ENCODE measurements around the gene LRG1.
"Not testable (repeated sequence)": the region's sequence is repeated elsewhere in the genome, so short reads cannot be mapped to it uniquely, and the experiment has no call there.

LRG1 gene

GRCh38 chr19:4533835-4534424 lies 5.9 kb downstream of the LRG1 start:
- H3K36me3 Mint-ChIP-seq (ENCODE audit: low read depth): no peaks in the 10 kb centered on the region
- H3K9me3 Mint-ChIP-seq: no peaks in the 10 kb centered on the region
- no peak overlapping the region for H3K4me3 Mint-ChIP-seq
- no peak overlapping the region for H3K27ac Mint-ChIP-seq
- peaks cover 16% of the 10 kb centered on the region for H3K27me3 Mint-ChIP-seq (ENCODE audit: low read depth)
- H3K4me1 Mint-ChIP-seq (ENCODE audit: low read depth): no peaks in the 10 kb centered on the region

DNA sequence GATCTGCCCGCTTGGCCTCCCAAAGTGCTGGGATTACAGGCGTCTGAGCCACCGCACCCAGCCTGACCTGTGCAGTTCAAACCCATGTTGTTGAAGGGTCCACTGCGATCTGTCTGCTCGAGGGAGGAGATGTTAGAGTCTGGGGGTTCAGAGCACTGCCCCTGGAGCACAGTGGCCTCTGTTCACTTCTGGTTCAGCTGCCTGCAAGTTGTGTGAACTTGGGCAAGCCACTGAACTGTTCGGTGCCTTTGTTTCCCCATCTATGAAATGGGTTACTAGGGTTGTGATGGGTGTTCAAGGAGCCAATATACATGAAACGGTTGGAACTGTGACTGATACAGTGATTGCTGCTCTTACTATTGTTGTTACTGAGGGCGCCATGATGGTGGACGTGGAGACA lies 6.5 kb downstream of the LRG1 start:
- H3K9me3 Mint-ChIP-seq: no peaks in the 10 kb centered on the region
- H3K27me3 Mint-ChIP-seq (ENCODE audit: low read depth): peaks cover 16% of the 10 kb centered on the region
- H3K36me3 Mint-ChIP-seq (ENCODE audit: low read depth): no peaks in the 10 kb centered on the region
- no peak overlapping the region for H3K4me3 Mint-ChIP-seq
- no peaks in the 10 kb centered on the region for H3K4me1 Mint-ChIP-seq (ENCODE audit: low read depth)
- H3K27ac Mint-ChIP-seq: no peak overlapping the region

DNA sequence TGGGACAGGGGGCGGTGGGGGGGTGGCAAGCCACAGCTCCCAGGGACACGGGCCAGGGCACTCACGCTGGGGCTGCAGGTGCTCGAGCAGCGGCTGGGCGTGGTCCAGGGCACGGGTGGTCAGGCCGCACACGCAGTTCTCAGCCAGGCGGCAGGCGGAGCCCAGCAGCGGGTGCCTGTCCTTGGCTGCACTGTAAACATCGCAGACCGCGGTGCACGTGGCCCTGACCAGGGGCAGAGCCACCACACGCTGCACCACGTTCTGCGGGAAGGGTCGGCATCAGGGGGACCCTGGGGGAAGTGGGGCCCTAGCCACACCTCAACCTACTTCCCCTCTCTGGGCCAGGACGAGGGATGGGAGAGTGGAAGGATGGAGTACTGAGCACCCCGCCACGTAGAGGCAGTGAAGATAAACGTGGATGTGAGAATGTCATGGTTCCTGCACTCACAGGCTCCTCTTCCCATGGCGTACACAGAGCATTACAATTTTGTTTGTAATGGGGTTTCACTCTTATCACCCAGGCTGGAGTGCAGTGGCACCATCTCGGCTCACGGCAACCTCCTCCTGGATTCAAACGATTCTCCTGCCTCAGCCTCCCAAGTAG lies 8.2 kb downstream of the LRG1 start:
- Mint-ChIP-seq H3K4me3 (no peak overlapping the region), H3K4me1 (ENCODE audit: low read depth) (no peaks in the 10 kb centered on the region), H3K27me3 (ENCODE audit: low read depth) (peaks cover 16% of the 10 kb centered on the region)

GRCh38 chr19:4529924-4530522 lies 9.8 kb downstream of the LRG1 start:
- Mint-ChIP-seq H3K9me3 (no peaks in the 10 kb centered on the region), H3K27ac (no peak overlapping the region)

More for the DNA sequence above, 8.2 kb downstream of the LRG1 start:
- Mint-ChIP-seq H3K9me3 (no peaks in the 10 kb centered on the region), H3K27ac (no peak overlapping the region), H3K36me3 (ENCODE audit: low read depth) (no peaks in the 10 kb centered on the region)

GRCh38 chr19:4528843-4529242 lies 11.0 kb downstream of the LRG1 start:
- no peak overlapping the region for H3K27ac Mint-ChIP-seq
- no peaks in the 10 kb centered on the region for H3K9me3 Mint-ChIP-seq
- H3K27me3 Mint-ChIP-seq (ENCODE audit: low read depth): peaks cover 7% of the 10 kb centered on the region
- H3K4me3 Mint-ChIP-seq: no peak overlapping the region
- no peaks in the 10 kb centered on the region for H3K36me3 Mint-ChIP-seq (ENCODE audit: low read depth)
- H3K4me1 Mint-ChIP-seq (ENCODE audit: low read depth): no peaks in the 10 kb centered on the region

More at GRCh38 chr19:4529924-4530522, 9.8 kb downstream of the LRG1 start:
- Mint-ChIP-seq H3K27me3 (ENCODE audit: low read depth) (peaks cover 12% of the 10 kb centered on the region), H3K4me3 (no peak overlapping the region), H3K4me1 (ENCODE audit: low read depth) (no peaks in the 10 kb centered on the region), H3K36me3 (ENCODE audit: low read depth) (no peaks in the 10 kb centered on the region)

- H3K4me1 Mint-ChIP-seq (ENCODE audit: low read depth); H3K27ac Mint-ChIP-seq: not testable (repeated sequence)
Measured at GRCh38 chr19:4527377-4527776, 12.5 kb downstream of the LRG1 start.

DNA sequence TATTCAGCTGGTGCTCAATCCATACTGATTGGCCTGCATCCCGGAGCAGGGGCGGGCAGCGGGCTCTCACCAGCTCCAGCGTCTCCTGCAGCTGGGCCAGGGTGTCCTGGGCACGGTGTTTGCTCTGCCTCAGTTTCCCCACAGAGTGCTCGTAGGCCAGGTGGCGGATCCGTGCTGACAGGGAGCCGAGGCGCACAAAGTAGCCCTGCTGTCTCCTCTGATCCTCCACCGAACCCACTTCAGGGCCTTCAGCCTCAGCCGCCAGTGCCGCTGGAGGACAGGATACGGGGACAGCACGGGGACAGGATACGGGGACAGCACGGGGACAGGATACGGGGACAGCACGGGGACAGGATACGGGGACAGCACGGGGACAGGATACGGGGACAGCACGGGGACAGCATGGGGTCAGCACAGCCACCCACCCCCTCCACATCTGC lies 14.3 kb downstream of the LRG1 start:
- Mint-ChIP-seq H3K4me1 (ENCODE audit: low read depth) (no peaks in the 10 kb centered on the region), H3K27ac (no peak overlapping the region), H3K36me3 (ENCODE audit: low read depth) (no peaks in the 10 kb centered on the region), H3K9me3 (no peaks in the 10 kb centered on the region), H3K27me3 (ENCODE audit: low read depth) (peaks cover 4% of the 10 kb centered on the region), H3K4me3 (no peak overlapping the region)

More at GRCh38 chr19:4527377-4527776, 12.5 kb downstream of the LRG1 start:
- H3K4me3 Mint-ChIP-seq; H3K36me3 Mint-ChIP-seq (ENCODE audit: low read depth); H3K27me3 Mint-ChIP-seq (ENCODE audit: low read depth); H3K9me3 Mint-ChIP-seq: not testable (repeated sequence)

DNA sequence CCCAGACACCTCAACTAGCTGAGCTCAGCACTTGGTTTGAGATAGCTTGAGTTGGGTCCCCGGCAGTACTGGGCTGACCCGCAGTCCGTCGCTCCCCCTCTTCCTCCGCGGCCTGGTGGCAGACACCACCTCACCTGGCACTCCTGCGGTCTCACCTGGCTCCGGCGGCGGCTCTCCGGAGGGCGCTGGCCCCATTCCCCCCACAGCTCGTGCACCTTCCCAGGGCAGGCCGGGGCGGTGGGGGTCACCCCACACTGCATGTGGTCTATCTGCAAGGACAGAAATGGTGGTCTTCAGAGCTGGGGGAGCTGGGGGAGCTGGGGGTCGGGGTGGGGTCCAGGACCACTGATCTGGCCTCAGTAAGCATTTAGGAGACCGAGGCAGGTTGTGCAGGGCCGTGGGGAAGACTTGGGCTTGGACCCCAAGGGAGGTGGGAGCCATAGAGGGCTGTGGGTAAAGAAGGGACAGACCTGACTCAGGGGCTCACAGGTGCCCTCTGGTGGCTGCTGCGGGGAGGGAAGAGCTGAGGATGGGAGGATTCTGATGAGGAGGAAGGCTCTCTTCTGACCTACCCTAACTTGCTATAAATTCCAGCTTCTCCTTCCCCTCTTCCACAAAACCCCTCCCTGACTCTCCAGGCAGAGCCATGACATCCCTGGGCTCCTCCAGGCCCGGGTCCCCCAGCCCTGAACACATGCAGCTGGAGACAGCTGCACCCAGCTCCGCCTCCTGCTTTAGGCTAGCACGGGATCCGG lies 14.9 kb downstream of the LRG1 start:
- Mint-ChIP-seq H3K4me3 (no peak overlapping the region), H3K9me3 (no peaks in the 10 kb centered on the region), H3K27ac (no peak overlapping the region), H3K4me1 (ENCODE audit: low read depth) (no peaks in the 10 kb centered on the region), H3K36me3 (ENCODE audit: low read depth) (no peaks in the 10 kb centered on the region), H3K27me3 (ENCODE audit: low read depth) (no peaks in the 10 kb centered on the region)

- Mint-ChIP-seq H3K27ac (no peak overlapping the region), H3K36me3 (ENCODE audit: low read depth) (no peaks in the 10 kb centered on the region), H3K4me1 (ENCODE audit: low read depth) (no peaks in the 10 kb centered on the region)
Measured at GRCh38 chr19:4523306-4524110, 16.3 kb downstream of the LRG1 start.

DNA sequence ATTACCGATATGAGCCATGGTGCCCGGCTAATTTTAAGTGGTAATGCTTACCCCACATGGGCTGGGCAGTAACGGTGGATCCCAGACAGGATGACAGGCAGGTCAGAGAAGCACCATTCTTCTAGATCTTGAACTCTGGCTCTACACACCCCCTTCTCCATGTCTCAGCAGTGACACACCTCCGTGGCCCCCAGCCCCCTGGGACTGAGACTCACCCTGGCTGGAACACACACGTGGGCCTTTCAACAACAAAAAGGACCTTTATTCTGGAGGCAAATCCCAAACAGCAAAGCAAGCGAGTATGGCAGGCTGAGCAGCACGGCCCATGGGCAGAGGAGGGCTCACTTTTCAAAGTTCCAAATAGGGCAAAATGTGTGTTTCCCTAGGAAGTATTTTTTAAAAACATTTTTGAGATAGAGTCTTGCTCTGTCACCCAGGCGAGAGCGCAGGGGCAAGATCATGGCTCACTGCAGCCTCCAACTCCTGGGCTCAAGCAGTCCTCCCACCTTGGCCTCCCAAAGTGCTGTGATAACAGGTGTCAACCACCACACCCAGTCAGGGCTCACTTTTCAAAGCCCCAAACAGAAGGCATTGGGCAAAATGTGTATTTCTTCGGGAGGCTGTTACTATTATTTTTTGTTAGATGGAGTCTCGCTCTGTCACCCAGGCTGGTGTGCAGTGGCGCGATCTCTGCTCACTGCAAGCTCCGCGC lies 17.4 kb downstream of the LRG1 start:
- no peak overlapping the region for H3K27ac Mint-ChIP-seq
- H3K36me3 Mint-ChIP-seq (ENCODE audit: low read depth): no peaks in the 10 kb centered on the region
- no peak overlapping the region for H3K4me3 Mint-ChIP-seq
- no peaks in the 10 kb centered on the region for H3K27me3 Mint-ChIP-seq (ENCODE audit: low read depth)
- no peaks in the 10 kb centered on the region for H3K9me3 Mint-ChIP-seq
- no peaks in the 10 kb centered on the region for H3K4me1 Mint-ChIP-seq (ENCODE audit: low read depth)

More at GRCh38 chr19:4523306-4524110, 16.3 kb downstream of the LRG1 start:
- H3K9me3 Mint-ChIP-seq: no peaks in the 10 kb centered on the region
- H3K4me3 Mint-ChIP-seq: no peak overlapping the region
- no peaks in the 10 kb centered on the region for H3K27me3 Mint-ChIP-seq (ENCODE audit: low read depth)

- no peak overlapping the region for H3K27ac Mint-ChIP-seq
- no peaks in the 10 kb centered on the region for H3K4me1 Mint-ChIP-seq (ENCODE audit: low read depth)
- H3K9me3 Mint-ChIP-seq: no peaks in the 10 kb centered on the region
Measured at GRCh38 chr19:4521888-4522242, 18.0 kb downstream of the LRG1 start.

GRCh38 chr19:4521170-4521887 lies 18.5 kb downstream of the LRG1 start:
- H3K27ac Mint-ChIP-seq: no peak overlapping the region
- no peaks in the 10 kb centered on the region for H3K9me3 Mint-ChIP-seq
- H3K36me3 Mint-ChIP-seq (ENCODE audit: low read depth): no peaks in the 10 kb centered on the region
- H3K4me3 Mint-ChIP-seq: no peak overlapping the region
- no peaks in the 10 kb centered on the region for H3K4me1 Mint-ChIP-seq (ENCODE audit: low read depth)
- H3K27me3 Mint-ChIP-seq (ENCODE audit: low read depth): no peaks in the 10 kb centered on the region

More at GRCh38 chr19:4521888-4522242, 18.0 kb downstream of the LRG1 start:
- H3K4me3 Mint-ChIP-seq: no peak overlapping the region
- H3K27me3 Mint-ChIP-seq (ENCODE audit: low read depth): no peaks in the 10 kb centered on the region
- H3K36me3 Mint-ChIP-seq (ENCODE audit: low read depth): no peaks in the 10 kb centered on the region

DNA sequence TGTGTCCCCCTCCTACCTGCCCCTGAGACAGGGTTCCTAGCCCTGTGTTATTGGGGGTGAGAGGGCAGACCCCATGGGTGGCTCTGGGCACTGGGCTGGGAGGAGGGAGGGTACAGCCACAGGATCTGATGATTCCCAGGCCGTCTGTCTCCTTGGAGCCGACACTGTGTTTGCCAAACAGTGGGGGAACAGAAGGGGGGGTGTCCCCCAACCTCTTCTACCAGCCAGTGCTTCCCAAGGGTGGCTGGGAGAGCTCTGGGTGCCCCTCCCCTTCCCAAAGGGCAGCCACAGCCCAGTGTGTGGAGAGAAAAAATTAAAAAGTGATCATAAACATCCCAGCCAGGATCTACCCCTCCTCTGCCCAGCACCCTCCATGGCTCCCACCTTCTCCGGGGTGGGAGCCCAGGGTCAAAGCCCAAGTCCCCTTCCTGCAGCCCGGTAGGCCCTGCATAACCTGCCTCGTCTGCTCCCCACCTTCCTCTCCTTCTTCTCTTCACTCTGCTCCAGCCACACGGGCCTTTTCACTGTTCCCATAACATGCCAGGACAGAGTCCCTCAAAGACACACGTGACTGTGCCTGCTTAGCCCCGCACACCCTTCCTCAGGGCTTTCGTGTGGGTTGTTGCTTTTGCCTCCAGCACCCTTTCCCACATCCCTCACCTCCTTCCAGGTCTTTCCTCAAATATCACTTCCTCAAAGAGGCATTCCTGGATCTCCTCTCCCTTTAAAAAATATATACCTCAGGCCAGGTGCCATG lies 20.1 kb downstream of the LRG1 start:
- no peaks in the 10 kb centered on the region for H3K4me1 Mint-ChIP-seq (ENCODE audit: low read depth)
- H3K9me3 Mint-ChIP-seq: no peaks in the 10 kb centered on the region
- H3K27me3 Mint-ChIP-seq (ENCODE audit: low read depth): no peaks in the 10 kb centered on the region
- no peak overlapping the region for H3K27ac Mint-ChIP-seq
- H3K36me3 Mint-ChIP-seq (ENCODE audit: low read depth): no peaks in the 10 kb centered on the region
- no peak overlapping the region for H3K4me3 Mint-ChIP-seq
